CD4-positive, alpha-beta T cell (primary cell): ENCODE data around the gene SLX4. TPM values are rescaled to one million over a fixed set of nuclear protein-coding genes. Genes with fewer than 3 reads are reported as not detected.

Experiments used
- ATAC-seq: fragments of 200-7000 bp; cut with Tn5 transposase; one replicate; pipeline ENCODE4 v1.10.0; 2022; ENCODE audit warnings: mild to moderate bottlenecking; ENCODE audit not compliant: poor library complexity
- CTCF ChIA-PET: fragments of 350-600 bp; sonication (Branson Sonifier 250); formaldehyde crosslinking; loops from one replicate; lab custom pipeline; 2021; ENCODE audit warnings: antibody characterized with exemption, inconsistent platforms; lab: Charles Lee
- POLR2A ChIA-PET: fragments of 350-600 bp; sonication (Branson Sonifier 250); formaldehyde crosslinking; loops from one replicate; lab custom pipeline; 2021; ENCODE audit warnings: antibody characterized with exemption, inconsistent platforms; lab: Charles Lee
- DNase-seq, 14 experiments: peaks; one replicate each; pipeline ENCODE4 v3.0.0-alpha.2; 2013 to 2020; ENCODE audit warnings: mixed read lengths in 2 of 14
- H3K27ac ChIP-seq, 2 donors: one replicate each; pipeline versions ENCODE4 v1.5.1 to v1.7.0; 2013; ENCODE audit warnings: low read length in 2 of 2, low read depth in 1 of 2, mild to moderate bottlenecking in 1 of 2
- H3K27me3 ChIP-seq, 2 experiments: 1 replicate in 1 of 2; 2 replicates in 1 of 2; pipeline versions ENCODE4 v1.6.1 to v1.7.0; 2013; ENCODE audit warnings: low read length in 2 of 2, control low read depth in 1 of 2, mild to moderate bottlenecking in 1 of 2, moderate library complexity in 1 of 2; ENCODE audit not compliant: insufficient read depth in 2 of 2, control insufficient read depth in 1 of 2
- H3K36me3 ChIP-seq: one replicate; pipeline ENCODE4 v1.6.1; 2013; ENCODE audit warnings: low read length, control low read depth; ENCODE audit not compliant: insufficient read depth
- H3K4me1 ChIP-seq: one replicate; pipeline ENCODE4 v1.6.1; 2013; ENCODE audit warnings: low read length, control low read depth; ENCODE audit not compliant: insufficient read depth
- H3K4me3 ChIP-seq: one replicate; pipeline ENCODE4 v1.5.1; 2013; ENCODE audit warnings: mild to moderate bottlenecking, low read length, moderate library complexity
- H3K9me3 ChIP-seq, 2 experiments: 1 replicate in 1 of 2; 2 replicates in 1 of 2; pipeline versions ENCODE4 v1.6.1 to v1.7.0; 2013; ENCODE audit warnings: low read length in 2 of 2, mild to moderate bottlenecking in 2 of 2, control low read depth in 1 of 2, moderate library complexity in 1 of 2; ENCODE audit not compliant: control insufficient read depth in 1 of 2, insufficient read depth in 1 of 2
- H3K27ac Mint-ChIP-seq: one replicate; pipeline ENCODE4 v1.8.0; 2020; ENCODE audit warnings: mixed read lengths
- H3K27me3 Mint-ChIP-seq: one replicate; pipeline ENCODE4 v1.8.0; 2021; ENCODE audit warnings: mixed read lengths
- H3K36me3 Mint-ChIP-seq: one replicate; pipeline ENCODE4 v1.8.0; 2021; ENCODE audit warnings: low read depth, mixed read lengths
- H3K4me1 Mint-ChIP-seq: one replicate; pipeline ENCODE4 v1.8.0; 2021; ENCODE audit warnings: low read depth, mixed read lengths
- H3K4me3 Mint-ChIP-seq: one replicate; pipeline ENCODE4 v1.8.0; 2020; ENCODE audit warnings: mild to moderate bottlenecking, mixed read lengths
- H3K9me3 Mint-ChIP-seq: one replicate; pipeline ENCODE4 v1.8.0; 2020; ENCODE audit warnings: mixed read lengths
- intact Hi-C, 2 experiments: fragments of 100-400 bp; cut with DNase I in 1 of 2; cut with micrococcal nuclease in 1 of 2; formaldehyde crosslinking; loops; one replicate each; pipeline versions ENCODE4 v1.15.1 to v1.9.0; 2023 to 2025; cut with DNase I, micrococcal nuclease
- total RNA-seq, 174 experiments: library from RNA in 2 of 174; stranded (reverse) in 2 of 174; gene quantifications; one replicate each; pipeline ENCODE4 v1.2.3 and lab custom pipeline; 2021 to 2026
- TF ChIP-seq, protein P1 (sequence below): fragments of 200-600 bp; IDR thresholded peaks from one replicate; pipeline ENCODE4 v1.8.0; 2022; ENCODE audit warnings: antibody characterized with exemption, mild to moderate bottlenecking

Gene SLX4
- total RNA-seq, 2 experiments from 2014 or later, result 5.1 to 5.2 TPM

GRCh38 chr16:3536271-3536731, 75.1 kb downstream of the SLX4 start:
- peaks cover 48% of the 10 kb centered on the region for H3K36me3 ChIP-seq
- POLR2A ChIA-PET, result interaction anchor here (0.5 kb wide), 1 partner anchor 110 kb away, joined by 3 read pairs; no protein-coding TSS in a partner anchor
- intact Hi-C loops, result no loop called here

DNA sequence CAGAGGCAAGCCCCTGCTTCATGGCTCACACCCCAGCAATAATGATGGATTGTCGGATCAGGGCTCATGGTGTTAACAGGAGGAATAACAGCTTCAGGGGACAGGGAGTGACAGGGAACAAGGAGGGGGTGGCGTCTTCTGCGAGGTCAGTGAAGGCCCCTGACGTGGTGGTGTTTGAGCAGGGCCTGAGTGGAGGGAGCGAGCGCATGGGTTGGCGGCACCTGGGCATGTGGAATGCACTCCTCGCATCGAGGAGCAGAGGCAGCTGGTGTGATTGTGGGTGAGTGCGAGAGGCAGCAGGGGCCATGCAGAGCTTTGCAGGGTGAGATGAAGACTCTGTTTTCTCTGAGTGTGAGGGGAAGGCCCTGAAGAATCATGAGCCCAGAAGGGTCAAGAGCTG, 77.3 kb downstream of the SLX4 start:
- H3K9me3 Mint-ChIP-seq, result no peaks in the 10 kb centered on the region
- POLR2A ChIA-PET, result no interaction called here

More at GRCh38 chr16:3536271-3536731, 75.1 kb downstream of the SLX4 start:
- Histone ChIP-seq H3K4me1 (no peaks in the 10 kb centered on the region), H3K27me3 (no peaks in the 10 kb centered on the region), H3K9me3 (no peaks in the 10 kb centered on the region), H3K4me3 (no peak overlapping the region), H3K27ac (no peak overlapping the region)
- CTCF ChIA-PET, result interaction anchor here (0.7 kb wide), 1 partner anchor 36 kb away, joined by 3 read pairs; the partner anchor contains the start of gene CLUAP1
- DNase-seq, result no peak
- Mint-ChIP-seq H3K27me3 (no peaks in the 10 kb centered on the region), H3K36me3 (peaks cover 87% of the 10 kb centered on the region), H3K4me1 (peaks cover 5% of the 10 kb centered on the region), H3K4me3 (no peak overlapping the region), H3K27ac (peak overlapping the region; percentile 69), H3K9me3 (no peaks in the 10 kb centered on the region)
- TF ChIP-seq, protein P1, sequence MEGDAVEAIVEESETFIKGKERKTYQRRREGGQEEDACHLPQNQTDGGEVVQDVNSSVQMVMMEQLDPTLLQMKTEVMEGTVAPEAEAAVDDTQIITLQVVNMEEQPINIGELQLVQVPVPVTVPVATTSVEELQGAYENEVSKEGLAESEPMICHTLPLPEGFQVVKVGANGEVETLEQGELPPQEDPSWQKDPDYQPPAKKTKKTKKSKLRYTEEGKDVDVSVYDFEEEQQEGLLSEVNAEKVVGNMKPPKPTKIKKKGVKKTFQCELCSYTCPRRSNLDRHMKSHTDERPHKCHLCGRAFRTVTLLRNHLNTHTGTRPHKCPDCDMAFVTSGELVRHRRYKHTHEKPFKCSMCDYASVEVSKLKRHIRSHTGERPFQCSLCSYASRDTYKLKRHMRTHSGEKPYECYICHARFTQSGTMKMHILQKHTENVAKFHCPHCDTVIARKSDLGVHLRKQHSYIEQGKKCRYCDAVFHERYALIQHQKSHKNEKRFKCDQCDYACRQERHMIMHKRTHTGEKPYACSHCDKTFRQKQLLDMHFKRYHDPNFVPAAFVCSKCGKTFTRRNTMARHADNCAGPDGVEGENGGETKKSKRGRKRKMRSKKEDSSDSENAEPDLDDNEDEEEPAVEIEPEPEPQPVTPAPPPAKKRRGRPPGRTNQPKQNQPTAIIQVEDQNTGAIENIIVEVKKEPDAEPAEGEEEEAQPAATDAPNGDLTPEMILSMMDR, result no peak
- no peak for ATAC-seq

GRCh38 chr16:3532741-3533140, 78.7 kb downstream of the SLX4 start:
- peaks cover 83% of the 10 kb centered on the region for H3K36me3 Mint-ChIP-seq
- peaks cover 5% of the 10 kb centered on the region for H3K4me1 Mint-ChIP-seq
- ATAC-seq (no peak), DNase-seq (no peak)
- TF ChIP-seq, protein P1, result no peak
- H3K9me3 ChIP-seq, result no peaks in the 10 kb centered on the region
- peak overlapping the region in 1 of 2 donors; percentile 46 for H3K27ac ChIP-seq
- H3K27me3 ChIP-seq, result no peaks in the 10 kb centered on the region
- H3K27me3 Mint-ChIP-seq, result no peaks in the 10 kb centered on the region
- ChIA-PET POLR2A (no interaction called here), CTCF (no interaction called here)
- H3K4me1 ChIP-seq, result no peaks in the 10 kb centered on the region
- intact Hi-C loops, result no loop called here
- peaks cover 47% of the 10 kb centered on the region for H3K36me3 ChIP-seq
- no peaks in the 10 kb centered on the region for H3K9me3 Mint-ChIP-seq
- H3K4me3 Mint-ChIP-seq, result no peak overlapping the region
- H3K4me3 ChIP-seq, result no peak overlapping the region
- no peak overlapping the region for H3K27ac Mint-ChIP-seq

More for the DNA sequence above, 77.3 kb downstream of the SLX4 start:
- H3K4me3 ChIP-seq, result no peak overlapping the region
- Mint-ChIP-seq H3K36me3 (peaks cover 80% of the 10 kb centered on the region), H3K27me3 (no peaks in the 10 kb centered on the region), H3K27ac (peak overlapping the region; percentile 69), H3K4me3 (no peak overlapping the region), H3K4me1 (peaks cover 5% of the 10 kb centered on the region)
- CTCF ChIA-PET, result no interaction called here
- no peaks in the 10 kb centered on the region for H3K4me1 ChIP-seq
- no peaks in the 10 kb centered on the region for H3K9me3 ChIP-seq
- no peaks in the 10 kb centered on the region for H3K27me3 ChIP-seq
- TF ChIP-seq, protein P1, result no peak
- peaks cover 42% of the 10 kb centered on the region for H3K36me3 ChIP-seq
- DNase-seq, result no peak
- intact Hi-C loops, result no loop called here
- no peak for ATAC-seq
- H3K27ac ChIP-seq, result no peak overlapping the region

Other genes starting within 250 kb of the SLX4 start
- 1 to 10 TPM; 4.8 to 5.4 TPM for gene ZSCAN32, start 210.6 kb downstream of the SLX4 start, total RNA-seq
- gene ZNF174, start 210.4 kb downstream of the SLX4 start, total RNA-seq, result 1 to 10 TPM; 5.6 to 5.7 TPM
- 1 to 10 TPM; 2.3 to 2.5 TPM for gene ZNF597, start 168.1 kb downstream of the SLX4 start, total RNA-seq
- 10 to 100 TPM; 27.2 to 27.8 TPM for gene NAA60, start 167.9 kb downstream of the SLX4 start, total RNA-seq
- gene C16orf90, start 116.1 kb downstream of the SLX4 start, total RNA-seq, result not detected
- 10 to 100 TPM; 12.0 to 14.2 TPM for gene CLUAP1, start 110.6 kb downstream of the SLX4 start, total RNA-seq
- gene NLRC3, start 34.2 kb downstream of the SLX4 start, total RNA-seq, result 10 to 100 TPM; 50.4 to 51.5 TPM
- 10 to 100 TPM in 1 of 2 experiments, 1 to 10 TPM in 1; 9.5 to 10.4 TPM for gene DNASE1, start 43.1 kb upstream of the SLX4 start, total RNA-seq
- 10 to 100 TPM; 68.0 to 75.9 TPM for gene TRAP1, start 105.9 kb upstream of the SLX4 start, total RNA-seq